Epithelial cell of prostate (primary cell): ENCODE measurements around the gene ADORA1.

Experiments
- DNase-seq: peaks from one replicate; pipeline ENCODE4 v3.0.0-alpha.2; 2011; ENCODE audit warnings: low read depth, low spot score
- H3K27ac ChIP-seq: fragments of 450-650 bp; 2 replicates; pipeline ENCODE4 v1.5.1; 2017; ENCODE audit warnings: mild to moderate bottlenecking

Gene ADORA1

DNA sequence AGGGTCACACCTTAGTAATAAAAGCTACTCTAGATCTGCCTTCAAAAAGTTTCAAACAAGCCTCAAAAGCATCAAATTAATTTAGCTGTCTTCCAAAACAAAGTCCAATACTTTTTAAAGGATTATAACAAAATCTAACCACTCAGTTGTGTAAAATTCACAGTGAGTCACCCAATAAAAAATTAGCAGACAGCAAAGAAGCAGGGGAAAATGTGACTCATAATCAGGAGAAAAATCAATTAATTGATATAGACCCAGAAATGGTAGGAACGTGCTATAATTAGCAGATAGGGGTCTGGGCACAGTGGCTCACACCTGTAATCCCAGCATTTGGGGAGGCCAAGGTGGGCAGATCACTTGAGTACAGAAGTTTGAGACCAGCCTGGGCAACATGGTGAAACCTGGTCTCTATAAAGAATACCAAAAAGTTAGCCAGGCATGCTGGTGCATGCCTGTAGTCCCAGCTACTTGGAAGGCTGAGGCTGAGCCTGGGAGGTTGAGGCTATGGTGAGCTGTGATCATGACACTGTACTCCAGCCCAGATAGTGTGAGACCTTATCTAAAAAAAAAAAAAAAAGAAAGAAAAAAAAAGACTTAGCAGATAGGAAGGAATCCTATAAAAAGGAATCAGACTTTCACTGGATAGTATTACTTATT lies 33.6 kb upstream of the ADORA1 start:
- peak overlapping the region; percentile 75 for H3K27ac ChIP-seq

DNA sequence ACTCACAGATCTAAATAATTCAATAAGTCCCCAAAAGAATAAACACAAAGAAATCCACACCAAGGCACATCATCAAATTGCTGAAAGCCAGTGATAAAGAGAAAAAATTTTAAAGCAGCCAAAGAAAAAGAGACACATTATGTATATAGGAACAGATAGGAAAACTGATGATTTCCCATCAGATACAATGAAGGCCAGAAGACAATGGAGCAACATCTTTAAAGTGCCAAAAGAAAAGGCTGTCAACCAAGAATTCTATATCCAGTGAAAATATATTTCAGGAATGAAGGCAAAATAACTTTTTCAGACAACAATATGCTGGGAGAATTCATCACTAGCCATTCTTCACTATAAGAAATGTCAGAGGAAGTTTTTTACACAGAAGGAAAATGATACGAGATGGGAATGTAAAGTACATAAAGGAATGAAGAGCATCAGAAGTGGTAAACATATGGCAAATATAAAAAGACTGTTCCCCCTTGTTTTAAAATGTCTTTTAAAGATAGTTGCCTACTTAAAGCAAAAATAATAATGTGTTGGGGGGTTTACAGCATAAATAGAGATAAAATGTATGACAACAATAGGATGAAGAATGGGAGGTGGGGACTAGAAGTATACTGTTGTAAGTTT lies 32.4 kb upstream of the ADORA1 start:
- H3K27ac ChIP-seq: no peak overlapping the region
- DNase-seq: no peak

More for the DNA sequence above, 33.6 kb upstream of the ADORA1 start:
- peak; percentile 53 for DNase-seq

DNA sequence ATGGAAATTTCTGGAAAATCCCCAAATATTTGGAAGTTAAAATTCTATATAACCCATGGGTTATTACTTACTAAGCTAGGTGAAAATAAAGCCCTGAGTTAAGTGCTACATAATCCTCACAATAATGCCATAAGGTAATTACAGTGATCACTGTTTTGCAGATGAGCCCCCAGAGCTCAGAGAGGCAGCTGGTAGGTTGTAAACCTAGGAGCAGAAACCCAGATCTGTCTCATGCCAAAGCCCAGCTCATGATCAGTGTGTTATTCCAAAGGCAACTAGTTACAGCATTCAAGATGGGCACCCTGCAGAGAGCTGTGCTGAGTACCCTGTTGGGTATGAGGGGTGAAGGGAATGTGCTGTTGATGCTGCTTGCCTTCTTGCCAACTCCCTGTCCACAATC lies 31.0 kb upstream of the ADORA1 start:
- no peak overlapping the region for H3K27ac ChIP-seq
- DNase-seq: no peak

DNA sequence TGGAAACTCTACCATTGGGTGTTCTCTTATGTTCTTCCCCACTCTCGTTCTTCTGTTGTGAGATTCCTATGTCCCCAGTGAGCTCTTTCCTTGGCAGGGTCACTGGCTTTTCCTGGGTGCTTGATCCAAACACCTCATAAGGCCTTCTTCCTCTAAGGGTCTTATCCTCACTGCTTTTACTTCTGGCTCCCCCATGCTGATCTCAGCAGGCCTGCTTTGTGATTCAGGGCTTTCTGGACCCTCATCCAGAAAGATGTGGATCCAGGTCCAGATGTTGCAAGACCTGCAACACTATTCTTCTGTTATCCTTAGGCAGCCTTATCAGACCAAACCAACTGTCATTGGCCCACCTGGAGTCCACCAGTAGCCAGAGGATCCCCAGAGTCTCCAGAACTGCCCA lies 30.5 kb upstream of the ADORA1 start:
- no peak for DNase-seq
- H3K27ac ChIP-seq: no peak overlapping the region

DNA sequence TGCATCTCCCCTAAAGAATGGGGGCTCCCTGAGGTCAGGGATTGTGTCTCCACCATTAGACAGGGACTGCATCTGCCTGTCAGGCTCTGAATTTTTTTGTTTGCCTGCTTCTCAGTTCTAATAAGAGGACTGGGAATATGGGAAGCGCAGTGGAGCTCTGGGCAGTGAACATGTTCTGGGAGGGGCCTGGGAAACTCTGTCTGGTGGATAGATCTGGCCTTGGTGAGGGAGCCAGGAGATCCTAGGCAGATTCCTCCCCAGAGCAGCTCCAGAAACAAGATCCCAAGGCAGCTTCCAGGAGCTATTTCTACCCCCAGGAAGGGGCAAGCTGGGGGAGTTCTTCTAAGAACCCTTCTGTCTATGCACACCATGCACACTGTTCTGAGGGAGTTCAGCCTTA lies 29.1 kb upstream of the ADORA1 start:
- H3K27ac ChIP-seq: no peak overlapping the region
- no peak for DNase-seq

DNA sequence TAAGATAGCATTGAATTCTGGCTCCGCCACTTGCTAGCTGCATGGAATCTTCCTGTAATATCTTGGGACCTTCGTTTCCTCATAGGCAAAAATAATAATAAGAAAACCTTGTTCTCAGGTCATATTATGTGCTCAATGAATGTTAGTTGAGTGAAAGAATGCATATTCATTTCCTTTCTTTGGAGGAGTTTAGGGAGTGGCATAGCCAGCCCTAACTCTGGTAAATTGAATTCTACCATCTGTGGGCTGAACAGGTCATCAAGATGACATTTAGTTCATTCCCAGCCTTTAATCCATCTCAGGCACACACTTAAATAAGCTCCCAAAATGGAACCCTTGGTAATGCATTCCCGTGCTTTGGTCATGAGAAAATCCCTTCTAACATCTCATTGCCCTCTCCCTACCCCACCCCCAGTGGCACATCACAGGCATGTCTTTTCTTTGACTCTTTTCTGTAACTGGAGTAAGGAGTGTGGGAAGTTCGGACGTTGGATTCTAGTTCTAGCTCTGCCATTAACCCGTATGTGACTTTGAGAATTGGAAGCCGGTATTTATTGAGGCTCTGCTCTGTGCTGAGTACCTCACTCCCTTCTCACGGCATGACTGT lies 28.5 kb upstream of the ADORA1 start:
- no peak overlapping the region for H3K27ac ChIP-seq
- DNase-seq: no peak

DNA sequence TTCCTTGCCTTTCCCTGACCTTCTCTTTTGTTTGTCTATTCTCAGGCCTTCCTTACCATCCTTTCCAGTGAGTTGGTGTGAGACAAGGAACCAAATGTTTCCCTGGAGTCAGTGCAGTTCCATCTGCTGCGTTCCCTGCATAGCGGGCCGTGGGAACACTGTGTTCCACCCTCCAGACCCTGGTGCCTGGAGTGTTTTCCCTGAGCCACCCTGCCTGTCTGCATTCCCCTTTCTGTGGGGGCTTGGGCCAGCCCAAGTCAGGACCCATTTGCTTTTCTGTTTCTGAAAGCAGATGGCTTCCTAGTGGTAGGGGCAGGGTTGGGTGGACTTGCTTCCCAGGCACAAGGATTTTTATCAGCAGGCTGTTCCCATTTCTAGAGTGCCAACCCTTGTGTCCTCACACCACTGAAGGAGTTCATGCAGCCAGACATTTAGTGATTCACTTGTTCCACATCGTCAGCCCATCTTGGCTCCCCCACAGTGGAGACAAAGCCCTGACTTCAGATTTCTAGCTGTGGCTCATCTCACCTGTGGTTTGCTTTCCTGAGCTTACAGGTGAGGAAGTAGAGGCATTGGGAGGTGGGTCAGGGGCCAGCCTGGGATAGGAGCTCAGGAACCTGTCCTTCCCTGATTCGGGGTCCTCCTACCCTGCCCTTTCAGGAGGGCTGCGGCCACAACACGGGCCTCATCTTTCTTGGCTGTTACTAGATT lies 27.6 kb upstream of the ADORA1 start:
- peak overlapping the region; percentile 40 for H3K27ac ChIP-seq
- DNase-seq: no peak

DNA sequence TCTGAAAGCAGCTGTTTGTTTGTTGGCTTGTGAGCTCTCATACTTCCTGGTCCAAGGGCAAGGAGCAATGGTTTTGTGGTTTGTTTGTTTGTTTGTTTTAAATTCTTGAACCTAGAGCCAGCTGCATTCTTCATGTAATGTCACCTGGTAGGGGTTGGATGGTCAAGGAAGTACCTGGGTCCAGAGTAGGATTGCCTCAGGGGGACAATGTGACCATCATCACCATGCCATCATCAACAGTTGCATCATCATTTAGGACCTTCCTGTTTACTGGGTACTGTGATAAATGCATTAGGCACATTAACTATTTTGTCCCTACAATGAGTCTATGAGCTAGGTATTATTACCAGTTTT lies 27.0 kb upstream of the ADORA1 start:
- DNase-seq: peak; percentile 36
- H3K27ac ChIP-seq: peak overlapping the region; percentile 40

DNA sequence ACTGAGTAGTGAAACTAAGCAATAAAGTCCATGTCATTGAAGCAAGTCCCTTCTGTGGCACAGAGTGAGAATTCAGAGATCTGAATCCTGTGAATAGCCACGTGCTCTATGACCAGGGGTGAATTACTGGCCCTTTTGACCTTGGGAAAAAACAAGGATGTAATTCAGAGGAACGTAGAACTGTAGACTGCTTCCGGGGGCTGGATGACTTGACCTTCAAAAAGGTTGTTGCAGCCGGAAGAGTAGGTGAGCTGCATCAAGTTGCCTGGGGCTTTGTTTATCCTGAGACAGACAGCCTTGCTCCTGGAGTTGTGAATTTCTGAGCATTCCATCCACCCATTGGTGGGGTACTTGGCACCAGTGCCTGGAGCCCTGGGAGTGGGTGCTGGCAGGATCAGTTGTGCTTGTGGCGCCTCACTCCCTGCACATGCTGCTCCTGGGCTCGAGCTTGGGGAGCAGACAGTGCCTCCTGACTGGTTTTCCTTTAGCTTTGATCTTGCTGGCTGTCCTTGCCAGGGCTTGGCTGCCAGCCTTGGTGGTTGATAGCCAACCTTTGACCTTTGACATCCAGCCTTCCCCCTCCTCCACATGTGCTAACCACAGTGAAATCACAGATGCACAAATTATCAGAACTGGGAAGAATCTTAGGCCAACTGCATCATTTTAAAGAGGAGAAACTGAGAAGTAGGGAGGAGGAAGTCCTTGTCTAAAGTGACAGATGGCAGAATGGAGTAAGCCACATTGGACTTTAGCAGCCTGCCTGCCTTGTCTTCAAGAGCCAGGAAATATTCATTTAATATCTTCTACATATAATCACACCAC lies 25.5 kb upstream of the ADORA1 start:
- no peak for DNase-seq
- no peak overlapping the region for H3K27ac ChIP-seq

DNA sequence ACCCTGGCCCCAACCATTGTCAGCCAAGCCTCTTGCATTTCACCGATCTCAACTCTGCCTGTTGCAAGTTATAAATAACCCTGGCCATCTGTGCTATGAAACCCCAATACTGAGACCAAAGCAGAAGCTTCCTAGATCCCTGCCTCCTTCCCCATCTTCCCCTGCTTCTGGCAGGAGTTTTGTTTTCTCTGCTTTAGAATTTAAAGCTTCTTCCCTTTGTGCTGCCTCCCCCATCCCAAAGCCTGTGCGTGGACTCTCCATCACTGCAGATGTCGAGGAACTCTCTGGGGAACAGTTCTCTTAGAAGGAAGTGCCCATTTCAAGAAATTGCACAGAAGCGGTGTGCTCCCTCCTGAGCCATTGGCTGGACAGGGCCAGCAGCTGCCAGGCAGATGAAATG lies 24.3 kb upstream of the ADORA1 start:
- DNase-seq: no peak
- H3K27ac ChIP-seq: no peak overlapping the region

DNA sequence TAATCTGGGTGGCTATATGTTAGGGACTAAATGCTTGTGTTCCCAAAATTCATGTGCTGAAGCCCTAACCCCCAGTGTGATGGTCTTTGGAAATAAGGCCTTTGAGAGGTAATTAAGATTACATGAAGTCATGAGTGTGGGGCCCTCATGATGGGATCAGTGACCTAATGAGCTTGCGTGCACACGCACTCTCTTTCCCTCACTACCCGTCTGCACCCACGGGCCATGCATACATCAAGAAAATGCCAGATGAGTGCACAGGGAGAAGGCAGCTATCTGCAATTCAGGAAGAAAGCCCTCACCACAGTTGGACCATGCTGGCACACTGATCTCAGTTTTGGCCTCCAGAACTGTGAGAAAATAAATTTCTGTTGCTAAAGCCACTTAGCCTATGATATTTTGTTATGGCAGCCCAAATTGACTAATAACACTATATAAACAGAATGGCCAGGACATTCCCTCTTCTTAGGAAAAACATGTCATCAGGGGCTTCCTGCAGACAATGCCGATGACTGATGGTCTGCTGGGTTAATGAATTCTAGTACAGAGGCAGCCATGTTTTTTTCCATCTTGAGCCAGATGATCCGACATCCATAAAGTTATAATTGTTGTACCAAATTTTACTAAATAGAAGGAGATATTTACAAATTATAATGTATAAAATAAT lies 23.6 kb upstream of the ADORA1 start:
- H3K27ac ChIP-seq: no peak overlapping the region
- DNase-seq: no peak

DNA sequence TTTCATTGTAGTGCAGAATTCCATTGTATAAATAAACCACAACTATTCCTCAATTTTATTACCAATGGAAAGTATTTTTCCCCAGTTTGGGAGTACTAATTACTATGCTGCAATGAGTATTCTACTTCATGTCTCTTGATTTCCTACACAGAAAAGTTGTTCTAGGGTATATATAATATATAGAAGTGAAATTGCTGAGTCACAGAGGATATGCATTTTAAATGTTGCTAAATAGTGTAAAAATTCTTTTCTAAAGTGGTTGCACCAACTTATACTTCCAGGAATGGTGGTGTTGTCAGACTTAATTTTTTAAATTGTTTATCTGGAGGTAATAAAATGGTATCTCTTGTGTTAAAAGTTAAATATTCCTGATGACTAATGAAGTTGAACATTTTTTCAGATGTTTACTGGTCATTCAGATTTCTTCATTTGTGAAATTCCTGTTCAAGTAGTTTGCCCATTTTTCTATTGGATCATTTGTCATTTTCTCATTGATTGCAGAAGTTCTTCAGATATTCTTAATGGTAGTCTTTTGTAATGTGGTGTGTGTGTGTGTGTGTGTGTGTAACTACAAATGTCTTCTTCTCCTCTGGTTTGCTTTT lies 22.6 kb upstream of the ADORA1 start:
- no peak overlapping the region for H3K27ac ChIP-seq
- DNase-seq: no peak

DNA sequence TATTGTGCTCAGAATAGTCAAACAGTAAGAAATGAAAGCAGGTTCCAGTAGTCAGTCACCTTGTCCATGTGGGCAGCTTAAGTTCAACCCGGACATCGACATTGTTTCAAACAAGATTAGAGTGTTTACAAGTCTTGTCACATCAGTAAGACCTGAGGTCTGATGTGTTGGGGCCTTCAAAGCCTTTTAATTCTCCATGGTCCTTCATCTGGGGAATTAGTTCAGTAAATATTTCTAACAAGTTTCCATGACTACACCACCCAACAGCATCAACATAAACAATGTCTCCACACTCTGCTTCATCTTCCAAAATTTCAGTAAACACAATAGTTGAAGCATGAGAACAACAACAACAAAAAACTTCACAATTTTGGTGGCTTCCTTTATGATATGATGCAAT lies 15.1 kb upstream of the ADORA1 start:
- DNase-seq: no peak

DNA sequence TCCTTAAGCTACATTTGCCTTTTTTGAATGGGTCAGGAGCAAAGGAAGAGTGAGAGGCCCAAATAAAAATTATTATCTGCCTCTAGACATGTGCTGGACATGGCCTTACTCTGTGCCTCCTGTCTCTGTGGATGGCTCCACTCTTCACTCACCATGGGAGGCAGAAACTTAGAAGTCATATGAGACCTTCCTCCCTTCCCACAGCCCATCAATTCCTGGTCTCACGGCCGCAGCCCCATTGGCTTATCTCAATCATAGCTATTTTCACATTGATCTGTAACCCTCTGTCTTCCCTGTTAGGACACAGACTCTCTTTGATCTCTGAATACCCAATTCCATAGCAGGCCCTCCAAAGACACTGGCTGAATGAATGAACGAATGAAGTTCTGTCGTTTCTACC lies 14.2 kb upstream of the ADORA1 start:
- DNase-seq: no peak
- H3K27ac ChIP-seq: no peak overlapping the region

More for the DNA sequence above, 15.1 kb upstream of the ADORA1 start:
- H3K27ac ChIP-seq: no peak overlapping the region

DNA sequence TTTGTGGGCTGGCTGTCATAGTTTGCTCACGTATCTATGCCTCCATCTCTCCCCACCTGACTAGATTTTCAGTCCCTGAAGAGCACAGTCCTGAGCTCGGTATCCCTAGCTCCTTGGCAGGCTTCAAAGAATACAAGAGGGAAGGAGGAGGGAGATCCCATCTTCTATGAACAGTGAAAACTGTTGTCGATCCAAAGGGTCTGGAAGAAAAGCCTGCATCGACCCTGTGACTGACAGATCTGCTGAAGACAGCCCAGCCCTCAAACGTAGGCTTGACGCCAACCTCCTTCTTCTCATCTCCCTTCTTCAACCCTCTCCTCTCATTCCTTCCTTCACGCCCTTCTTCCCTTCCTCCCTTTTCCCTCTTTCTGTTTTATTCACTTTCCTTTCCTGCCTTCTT lies 13.3 kb upstream of the ADORA1 start:
- H3K27ac ChIP-seq: no peak overlapping the region
- DNase-seq: no peak

DNA sequence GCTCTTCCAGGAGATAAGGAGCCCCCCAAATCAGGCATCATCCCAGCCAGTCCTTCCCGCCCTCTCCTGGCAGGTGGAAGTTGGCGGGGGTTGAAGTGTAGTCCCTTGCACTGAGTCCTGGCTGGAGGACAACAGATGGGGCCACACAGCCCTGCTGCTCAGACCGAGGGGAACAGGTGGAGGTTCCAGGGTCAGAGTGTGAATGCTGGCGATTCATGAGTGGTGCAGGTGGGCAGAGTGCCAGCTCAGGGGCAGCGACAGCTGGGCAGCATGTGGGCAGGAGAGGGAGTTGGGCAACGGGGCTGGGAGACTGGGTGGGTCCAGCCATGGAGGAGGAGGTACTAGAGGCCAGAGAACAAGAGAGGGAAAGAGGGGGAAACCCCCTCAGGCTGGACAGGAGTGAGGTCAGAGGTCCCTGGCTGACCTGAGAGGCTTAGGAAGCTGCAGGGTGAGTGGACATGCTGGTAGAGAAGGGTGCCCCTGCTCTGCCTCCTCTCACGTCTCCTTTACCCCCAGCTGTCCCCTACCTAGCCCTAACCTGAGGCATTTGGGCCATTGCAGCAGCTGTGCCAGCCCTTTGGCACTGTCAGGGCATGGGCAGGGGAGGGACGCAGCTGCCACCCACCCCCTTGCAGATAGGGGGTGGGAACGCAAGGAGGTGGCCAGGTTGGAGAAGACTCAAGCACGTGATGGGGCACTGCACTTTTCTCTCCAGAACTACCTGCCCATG lies 11.3 kb upstream of the ADORA1 start:
- no peak overlapping the region for H3K27ac ChIP-seq
- DNase-seq: no peak

DNA sequence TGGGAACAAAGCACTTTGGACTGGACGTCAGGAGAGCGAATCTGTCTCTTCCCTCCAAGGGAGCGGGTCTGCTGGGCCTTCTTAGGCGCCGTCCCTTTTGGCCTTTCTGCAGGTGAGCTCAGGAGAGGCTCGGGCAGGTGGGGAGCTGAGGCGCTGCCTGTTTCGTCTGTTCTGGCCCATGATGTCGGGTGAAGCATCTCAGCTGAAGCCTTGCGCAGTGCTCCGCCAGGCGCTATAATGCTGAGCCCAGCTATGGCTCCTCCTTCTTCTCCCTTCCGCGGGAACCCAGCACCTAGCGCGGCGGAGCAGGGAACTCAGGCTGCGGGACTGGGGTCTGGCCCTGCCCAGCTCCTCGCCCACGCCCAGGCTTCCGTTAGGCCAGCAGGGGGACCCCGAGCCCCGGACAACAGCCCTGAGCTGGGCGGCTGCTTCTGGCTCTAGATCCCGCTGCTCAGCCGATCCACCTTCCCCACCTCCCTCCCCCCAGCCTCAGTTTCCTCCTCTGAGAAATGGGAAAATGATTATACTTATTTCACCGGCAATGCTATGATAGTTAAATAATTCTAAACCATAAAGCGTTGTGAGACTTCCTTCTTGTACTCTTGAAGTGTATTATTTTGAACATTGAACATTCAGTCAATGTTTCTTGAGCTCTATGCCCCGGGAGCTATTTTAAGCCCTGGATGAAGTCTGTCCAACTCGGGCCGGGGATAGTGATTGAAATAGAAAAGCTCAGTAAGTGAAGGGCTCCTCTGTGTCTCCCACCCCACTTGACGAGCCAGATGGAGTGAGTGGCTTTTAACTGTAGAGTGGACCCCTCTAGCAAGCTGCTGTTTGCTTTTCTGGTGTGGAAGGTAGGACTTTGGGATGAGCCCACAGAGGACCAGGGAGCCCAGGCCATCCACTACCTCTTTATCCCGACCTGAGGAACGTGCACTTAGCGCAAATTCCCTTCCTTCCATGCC lies 9.6 kb upstream of the ADORA1 start:
- no peak overlapping the region for H3K27ac ChIP-seq
- no peak for DNase-seq
